ENCODE results near the gene ITIH4.

DNA sequence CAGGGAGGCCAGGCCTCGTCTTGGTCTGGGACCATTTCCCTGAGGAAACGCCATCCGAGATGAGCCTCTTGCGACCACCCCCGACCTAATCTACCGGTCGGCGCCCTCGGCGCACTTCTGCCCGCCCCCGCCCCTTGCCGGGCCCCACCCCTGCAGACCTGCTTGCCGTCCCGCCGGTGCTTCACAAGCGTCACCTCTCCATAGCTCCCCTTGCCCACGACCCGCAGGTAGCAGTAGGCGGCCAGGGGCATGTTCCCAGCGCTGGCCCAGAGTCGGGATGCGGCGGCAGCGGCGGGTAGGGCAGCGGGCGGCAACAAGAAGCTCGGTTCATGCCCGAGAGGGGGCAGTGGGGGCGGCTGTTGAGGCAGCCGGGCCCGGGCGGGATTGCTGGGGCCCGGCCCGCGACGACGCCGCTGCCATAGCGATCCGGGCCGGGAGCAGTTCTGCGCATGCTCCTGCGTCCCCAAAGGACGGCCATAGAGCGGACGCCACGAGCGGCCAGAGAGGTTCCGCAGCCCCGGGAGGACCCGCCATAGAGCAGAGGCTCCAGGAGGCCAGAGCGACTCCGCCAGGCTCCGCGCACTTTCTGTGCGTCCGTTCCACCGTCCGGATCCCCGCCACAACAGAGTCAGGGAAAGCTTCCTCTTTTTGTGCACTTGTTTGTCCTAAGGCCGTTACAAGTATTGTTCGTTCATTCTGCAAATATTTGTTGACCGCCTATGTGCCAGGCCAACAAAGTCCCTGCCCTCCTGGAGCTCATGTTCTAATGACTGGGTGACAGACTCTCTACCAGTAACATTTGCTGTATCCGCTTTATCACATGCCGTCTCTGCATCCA lies 59.8 kb downstream of the ITIH4 start, which contains the start of gene NEK4:
- peak; percentile 96 for TF ChIP-seq POLR2AphosphoS5 (IDR thresholded peaks at IDR 0.05; ENCODE audit: low read depth, low read length)
- peak; percentile 97 for TF ChIP-seq POLR2A (IDR thresholded peaks at IDR 0.05; ENCODE audit: low read depth, low read length)
- TF ChIP-seq TAF1 (IDR thresholded peaks at IDR 0.05; ENCODE audit: low read depth, low read length), result peak; percentile 92
- TF ChIP-seq SPI1 (IDR thresholded peaks at IDR 0.05; ENCODE audit: low read depth, low read length), result no peak
